ENCODE data around the gene BNC2. TPM values are rescaled to one million over a fixed set of nuclear protein-coding genes. Genes with fewer than 3 reads are reported as not detected.

Gene BNC2
- total RNA-seq, 4 donors from 2014 or later: 17.2 to 26.7 (median 20.1) TPM

GRCh38 chr9:16593746-16594145 is 276.7 kb downstream of the BNC2 start:
- TF ChIP-seq CTCF (IDR thresholded peaks at IDR 0.05; ENCODE audit: low read depth): no peak

- TF ChIP-seq CTCF (IDR thresholded peaks at IDR 0.05; ENCODE audit: low read depth): no peak
Measured at GRCh38 chr9:16591092-16591491, 279.4 kb downstream of the BNC2 start.

GRCh38 chr9:16585591-16585990 is 284.9 kb downstream of the BNC2 start:
- TF ChIP-seq CTCF (IDR thresholded peaks at IDR 0.05; ENCODE audit: low read depth): no peak

GRCh38 chr9:16579872-16580432 is 290.5 kb downstream of the BNC2 start:
- no peak for TF ChIP-seq CTCF (IDR thresholded peaks at IDR 0.05; ENCODE audit: low read depth)

- TF ChIP-seq CTCF (IDR thresholded peaks at IDR 0.05; ENCODE audit: low read depth): no peak
Measured at GRCh38 chr9:16575986-16576245, 294.6 kb downstream of the BNC2 start.

- TF ChIP-seq CTCF (IDR thresholded peaks at IDR 0.05; ENCODE audit: low read depth): no peak
Measured at GRCh38 chr9:16575142-16575985, 295.1 kb downstream of the BNC2 start.

GRCh38 chr9:16572005-16572734 is 298.3 kb downstream of the BNC2 start:
- no peak for TF ChIP-seq CTCF (IDR thresholded peaks at IDR 0.05; ENCODE audit: low read depth)

Measured in subcutaneous adipose tissue (tissue), 4 donors.